Sigmoid colon (tissue), 4 donors: Measurements from ENCODE around the gene APAF1.

Experiments used
- CTCF ChIP-seq, 4 experiments: fragments of 450-650 bp in 3 of 4; fragments of 200-600 bp in 1 of 4; IDR thresholded peaks; one replicate each; pipeline ENCODE4 v1.5.1; 2016 to 2019; ENCODE audit warnings: antibody characterized with exemption in 4 of 4, mild to moderate bottlenecking in 3 of 4, moderate library complexity in 2 of 4
- POLR2A ChIP-seq, 2 donors: fragments of 450-650 bp; IDR thresholded peaks; one replicate each; pipeline ENCODE4 v1.6.1; 2016; ENCODE audit warnings: antibody characterized with exemption in 2 of 2, mild to moderate bottlenecking in 2 of 2, moderate library complexity in 2 of 2
- POLR2AphosphoS5 ChIP-seq, 4 donors: sonication (generic); formaldehyde crosslinking; IDR thresholded peaks; one replicate each; pipeline ENCODE4 v1.6.1; 2017; ENCODE audit warnings: antibody characterized with exemption in 4 of 4

GRCh38 chr12:98679611-98680005 is 34.5 kb downstream of the APAF1 start:
- TF ChIP-seq CTCF (IDR thresholded peaks at IDR 0.05), result no peak
- TF ChIP-seq POLR2A (IDR thresholded peaks at IDR 0.05), result no peak
- TF ChIP-seq POLR2AphosphoS5 (IDR thresholded peaks at IDR 0.05), result no peak
